Activated CD8-positive, alpha-beta memory T cell treated with anti-CD3 and anti-CD28 coated beads for 36 hours (primary cell): ENCODE results near the gene C16orf95. TPM values are rescaled to one million over a fixed set of nuclear protein-coding genes. Genes with fewer than 3 reads are reported as not detected.

Experiments used
- CTCF ChIA-PET: fragments of 350-600 bp; sonication (Branson Sonifier 250); formaldehyde crosslinking; loops from one replicate; lab custom pipeline; 2021; ENCODE audit warnings: antibody characterized with exemption; lab: Charles Lee
- POLR2A ChIA-PET: fragments of 350-600 bp; sonication (Branson Sonifier 250); formaldehyde crosslinking; loops from one replicate; lab custom pipeline; 2021; ENCODE audit warnings: antibody characterized with exemption; lab: Charles Lee
- total RNA-seq, 2 experiments: library from RNA; stranded (reverse); gene quantifications; one replicate each; pipeline ENCODE4 v1.2.3, GENCODE V29; 2021

C16orf95 gene
- total RNA-seq, 2 experiments from 2014 or later, result 10.3 to 11.1 TPM

DNA sequence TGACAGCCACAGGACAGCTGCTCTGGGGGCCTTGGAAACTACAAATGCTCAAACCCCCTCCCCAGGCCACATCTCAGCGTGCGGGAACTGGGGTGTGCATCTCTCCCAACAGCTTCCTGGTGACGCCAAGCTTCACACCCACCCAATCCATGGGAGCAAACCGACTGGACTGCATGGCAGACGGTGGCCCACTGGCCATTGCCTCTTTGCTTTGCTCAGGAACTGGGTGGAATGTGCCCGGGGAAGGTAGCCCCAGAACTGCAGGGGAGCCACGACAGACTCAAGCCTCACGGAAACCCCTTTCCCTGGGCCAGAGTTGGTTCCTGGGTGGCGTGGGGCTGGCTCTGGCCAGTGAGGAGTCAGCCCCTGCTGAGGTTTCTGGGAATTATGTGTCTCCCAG lies 5.2 kb upstream of the C16orf95 start:
- ChIA-PET POLR2A (no interaction called here), CTCF (no interaction called here)

DNA sequence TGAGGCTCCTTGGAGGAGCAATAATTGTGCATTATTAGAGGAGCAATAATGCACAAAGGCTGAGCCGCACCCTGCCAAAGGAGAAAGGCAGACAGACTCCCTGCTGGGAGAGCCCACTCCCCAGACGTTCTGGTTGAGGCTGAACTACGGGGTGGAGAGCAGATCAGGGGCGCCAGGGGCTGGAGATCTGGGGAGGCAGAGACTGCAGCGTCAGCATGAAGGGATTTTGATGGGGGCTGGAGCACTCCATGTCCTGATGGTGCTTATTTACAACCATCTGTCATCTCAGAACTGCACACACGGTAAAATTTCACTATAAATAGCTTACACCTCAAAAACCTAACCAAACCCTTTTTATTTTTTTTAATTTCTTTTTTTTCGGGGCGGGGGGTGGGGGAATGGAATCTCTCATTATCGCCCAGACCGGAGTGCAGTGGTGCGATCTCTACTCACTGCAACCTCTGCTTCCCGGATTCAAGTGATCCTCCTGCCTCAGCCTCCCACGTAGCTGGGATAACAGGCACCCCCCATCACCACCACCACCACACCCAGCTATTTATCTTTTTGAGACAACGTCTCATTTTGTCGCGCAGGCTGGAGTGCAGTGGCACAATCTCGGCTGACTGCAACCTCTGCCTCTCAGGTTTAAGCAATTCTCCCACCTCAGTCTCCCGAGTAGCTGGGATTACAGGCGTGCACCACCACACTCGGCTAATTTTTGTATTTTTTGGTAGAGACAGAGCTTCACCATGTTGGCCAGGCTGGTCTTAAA lies 4.3 kb upstream of the C16orf95 start:
- CTCF ChIA-PET, result no interaction called here
- POLR2A ChIA-PET, result no interaction called here

DNA sequence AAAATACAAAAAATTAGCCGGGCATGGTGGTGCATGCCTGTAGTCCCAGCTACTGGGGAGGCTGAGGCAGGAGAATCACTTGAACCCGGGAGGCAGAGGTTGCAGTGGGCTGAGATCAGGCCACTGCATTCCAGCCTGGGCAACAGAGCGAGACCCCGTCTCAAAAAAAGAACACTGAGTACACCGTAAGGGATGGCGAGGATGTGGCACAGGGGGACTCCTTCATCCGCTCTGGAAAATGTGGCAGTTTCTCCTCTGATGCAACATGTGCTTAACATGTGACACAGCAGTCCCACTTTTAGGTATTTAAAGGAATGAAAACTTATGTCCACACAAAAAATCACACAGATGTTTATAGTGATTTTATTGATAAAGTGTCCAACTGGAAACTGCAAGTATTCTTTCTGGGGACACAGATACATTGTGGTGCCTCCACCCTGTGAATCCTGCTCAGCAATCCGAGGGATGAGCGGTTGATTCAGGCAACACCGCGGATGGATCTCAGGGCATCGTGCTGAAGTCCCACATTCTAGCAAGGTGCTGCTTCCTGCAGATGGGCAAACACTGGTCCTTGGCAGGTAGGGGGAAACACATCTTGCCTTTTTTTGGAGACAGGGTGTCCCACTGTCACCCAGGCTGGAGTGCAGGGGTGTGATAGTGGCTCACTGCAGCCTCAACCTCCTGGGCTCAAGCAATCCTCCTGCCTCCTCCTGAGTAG lies 3.5 kb upstream of the C16orf95 start:
- ChIA-PET CTCF (no interaction called here), POLR2A (no interaction called here)

DNA sequence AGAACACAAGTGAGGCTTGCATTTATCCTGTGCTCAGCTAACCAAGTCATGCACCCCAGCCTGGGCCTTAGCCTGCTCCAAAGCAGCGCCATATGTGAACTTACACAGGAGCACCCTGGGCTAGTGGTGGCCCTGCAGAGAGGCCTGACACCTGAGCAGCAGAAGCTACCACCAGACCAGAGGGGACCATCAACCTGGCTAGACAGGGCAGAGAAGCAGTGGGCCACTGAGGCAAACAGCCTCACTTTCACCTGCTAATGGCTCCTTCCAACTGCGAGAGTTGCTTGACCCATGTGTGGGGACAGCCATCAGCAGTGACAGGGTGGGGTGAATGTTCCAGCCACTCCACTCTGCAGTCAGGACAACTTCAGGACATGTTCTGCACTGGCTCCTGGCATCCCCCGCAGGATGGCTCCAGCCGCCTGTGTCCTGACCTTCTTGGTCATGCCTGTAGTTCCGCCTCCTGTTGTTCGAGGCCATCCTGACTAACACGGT lies 2.9 kb upstream of the C16orf95 start:
- ChIA-PET CTCF (no interaction called here), POLR2A (no interaction called here)

DNA sequence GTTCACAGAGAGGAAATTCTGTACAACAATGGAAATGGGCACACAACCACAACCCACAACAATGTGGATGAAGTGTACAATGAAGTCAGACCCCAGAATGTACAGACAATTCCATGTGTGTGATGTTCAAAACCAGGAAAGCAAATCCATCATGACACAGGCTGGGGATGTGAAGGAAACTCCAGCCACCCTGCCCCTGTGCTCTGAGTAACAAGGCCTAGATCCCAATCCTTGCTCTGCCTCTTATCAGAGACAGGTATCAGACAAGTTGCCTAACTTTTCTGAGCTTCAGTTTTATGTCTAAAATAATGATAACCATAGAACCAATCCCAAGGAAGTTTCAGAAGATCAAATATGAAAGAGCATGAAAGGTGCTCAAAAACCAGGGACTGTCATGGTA lies 1.8 kb upstream of the C16orf95 start:
- ChIA-PET POLR2A (interaction anchor here (1.1 kb wide), 1 partner anchor 75 kb away, joined by 3 read pairs; no protein-coding TSS in a partner anchor), CTCF (no interaction called here)

DNA sequence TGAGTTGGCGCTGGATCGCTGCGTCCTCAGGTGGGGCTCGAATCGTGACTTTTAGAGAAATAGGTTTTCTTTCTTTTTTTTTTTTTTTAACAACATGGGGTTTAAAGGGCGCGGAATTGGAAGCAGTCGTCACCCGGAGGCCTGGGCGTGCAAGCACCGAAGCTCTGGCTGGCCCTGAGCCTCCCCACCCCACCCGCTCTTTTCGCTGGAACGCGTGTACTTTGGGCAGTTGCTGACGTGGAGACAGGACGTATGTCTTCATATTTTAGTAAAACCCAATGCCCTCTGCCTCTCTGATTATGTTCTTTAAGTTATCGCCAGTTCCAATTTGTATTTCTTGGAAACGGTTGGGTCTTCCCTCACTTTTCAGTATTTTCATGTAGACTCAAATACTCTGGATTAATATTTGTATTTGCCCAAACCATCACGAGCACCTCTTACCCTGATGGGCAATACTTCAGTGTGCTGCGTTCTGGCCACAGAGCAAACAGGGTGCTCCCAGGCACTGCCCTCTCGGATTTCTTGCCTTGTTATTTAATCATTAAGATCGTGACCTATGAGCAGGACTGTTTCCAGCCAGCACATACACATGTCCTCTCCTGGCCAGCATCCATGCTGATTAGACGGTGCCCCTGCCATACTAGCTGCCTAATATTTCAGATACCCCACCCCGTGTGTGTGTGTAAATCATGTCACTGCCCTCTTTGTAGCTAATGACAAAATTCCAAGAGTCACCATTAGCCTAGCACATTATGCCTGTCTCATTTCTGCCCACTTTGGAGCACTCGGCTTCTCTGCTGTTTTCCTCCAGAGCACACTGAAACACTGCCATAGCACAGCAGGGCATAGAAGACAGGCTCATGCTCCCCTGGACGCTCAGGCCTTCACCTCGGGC lies 805 bp upstream of the C16orf95 start:
- ChIA-PET POLR2A (interaction anchor here (0.5 to 2.1 kb wide), 4 partner anchors 62 to 314 kb away, joined by 3 to 17 read pairs (median 4); partner anchors contain the start of gene FBXO31), CTCF (interaction anchor here (1.4 to 2.0 kb wide), 3 partner anchors 10 to 66 kb away, joined by 3 to 11 read pairs (median 3); partner anchors contain the start of gene FBXO31)

DNA sequence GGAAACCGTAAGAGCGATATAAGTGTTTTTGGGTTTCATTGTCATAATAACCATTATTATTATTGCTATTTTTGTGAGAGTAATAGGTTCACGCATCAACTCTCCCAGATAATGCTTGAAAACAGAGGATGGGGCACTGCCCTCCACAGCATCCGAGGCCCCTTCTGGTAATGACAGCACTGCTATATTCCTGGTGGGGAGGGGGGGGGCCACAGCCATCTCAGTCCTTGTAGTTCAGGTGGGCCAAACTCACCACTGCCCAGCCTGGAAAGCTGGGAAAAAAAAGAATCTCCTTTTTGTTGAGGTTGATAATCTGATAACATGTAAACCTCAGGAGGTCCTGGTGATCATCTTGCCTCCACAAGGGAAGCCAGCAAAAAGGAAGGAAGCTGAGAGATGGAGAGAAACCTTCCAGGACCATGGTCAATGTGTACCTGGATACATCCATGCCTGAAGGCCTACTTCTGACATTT lies 706 bp downstream of the C16orf95 start:
- CTCF ChIA-PET, result interaction anchor here (1.2 to 2.0 kb wide), 3 partner anchors 9 to 320 kb away, joined by 4 to 11 read pairs (median 4); partner anchors contain the start of gene FBXO31
- POLR2A ChIA-PET, result interaction anchor here (0.6 to 2.1 kb wide), 2 partner anchors 16 to 67 kb away, joined by 3 to 17 read pairs; partner anchors contain the start of gene FBXO31

DNA sequence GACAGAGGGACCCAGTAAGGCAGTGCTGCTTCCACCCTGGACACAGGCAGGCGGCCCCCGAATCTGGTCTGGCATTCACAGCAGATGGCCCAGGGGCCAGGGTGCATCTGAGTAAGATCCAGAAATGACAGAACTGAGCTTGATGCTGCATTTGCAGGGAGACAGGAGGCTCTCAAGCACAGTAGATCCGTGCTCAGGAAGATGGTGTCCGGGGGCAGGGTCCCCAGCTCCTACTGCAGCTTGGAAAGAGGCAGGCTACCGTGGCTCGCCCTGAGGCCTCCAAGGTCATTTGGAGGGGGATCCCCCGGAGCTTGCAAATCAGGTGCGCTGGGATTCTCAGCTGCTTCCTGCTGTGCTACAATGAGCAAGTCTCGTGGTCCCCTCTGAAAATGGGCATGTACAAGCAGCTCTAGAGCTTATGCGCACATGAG lies 2.2 kb downstream of the C16orf95 start:
- CTCF ChIA-PET, result interaction anchor here (0.7 kb wide), 1 partner anchor 9 kb away, joined by 3 read pairs; no protein-coding TSS in a partner anchor
- POLR2A ChIA-PET, result no interaction called here

DNA sequence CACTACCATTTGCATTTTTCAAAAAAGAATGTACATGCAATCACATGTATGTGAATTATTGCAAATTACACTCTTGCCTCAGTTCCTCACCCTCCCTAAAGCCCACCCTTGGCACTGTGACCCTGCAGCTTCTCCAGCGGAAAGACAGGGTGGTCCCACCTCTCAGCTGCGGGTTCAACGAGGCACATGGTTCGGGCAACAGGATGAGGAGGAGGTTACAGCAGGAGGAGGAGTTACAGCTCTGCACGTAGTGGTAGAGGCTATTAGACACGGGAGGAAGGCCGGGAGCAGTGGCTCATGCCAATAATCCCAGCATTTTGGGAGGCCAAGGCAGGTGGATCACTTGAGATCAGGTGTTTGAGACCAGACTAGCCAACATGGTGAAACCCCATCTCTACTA lies 5.2 kb downstream of the C16orf95 start:
- ChIA-PET POLR2A (no interaction called here), CTCF (no interaction called here)

DNA sequence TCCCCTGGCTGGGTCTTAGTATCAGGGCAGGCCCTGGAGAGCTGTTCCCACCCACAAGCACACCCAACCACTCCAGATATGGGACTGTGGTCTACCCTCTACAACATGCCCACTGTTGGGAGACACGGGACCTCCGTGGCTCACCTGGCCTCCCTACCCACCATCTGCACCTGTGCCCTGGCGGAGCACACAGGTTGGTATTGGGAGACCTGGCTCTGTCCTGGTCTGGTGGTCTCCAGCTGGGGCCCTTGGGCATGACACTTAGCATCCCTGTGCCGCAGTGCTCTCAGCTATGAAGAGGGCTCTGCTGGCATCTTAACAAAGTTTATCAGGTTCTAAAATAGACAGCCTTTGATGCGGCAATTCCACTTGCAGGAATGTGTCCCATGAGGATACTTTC lies 5.8 kb downstream of the C16orf95 start:
- ChIA-PET CTCF (no interaction called here), POLR2A (no interaction called here)

DNA sequence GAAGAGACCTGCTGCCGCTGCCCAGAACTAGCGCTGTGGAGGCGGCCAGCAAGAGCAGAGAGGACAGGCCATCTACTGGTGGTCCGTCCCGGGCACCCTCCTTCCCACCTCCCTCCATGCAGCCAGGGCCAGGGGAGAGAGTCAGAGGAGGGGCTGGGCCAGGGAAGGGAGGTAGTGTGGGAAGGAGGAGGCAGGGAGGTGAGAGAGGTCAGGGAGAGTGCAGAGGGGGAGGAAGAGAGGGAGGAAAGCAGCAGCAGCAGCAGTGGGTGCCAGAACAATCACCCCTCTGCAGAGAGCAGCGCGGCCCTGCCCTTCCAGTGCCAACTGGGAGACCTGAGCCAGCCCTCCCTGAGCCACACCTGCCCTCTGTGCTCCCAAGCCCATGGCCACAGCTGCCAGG lies 6.6 kb downstream of the C16orf95 start:
- POLR2A ChIA-PET, result no interaction called here
- CTCF ChIA-PET, result no interaction called here

DNA sequence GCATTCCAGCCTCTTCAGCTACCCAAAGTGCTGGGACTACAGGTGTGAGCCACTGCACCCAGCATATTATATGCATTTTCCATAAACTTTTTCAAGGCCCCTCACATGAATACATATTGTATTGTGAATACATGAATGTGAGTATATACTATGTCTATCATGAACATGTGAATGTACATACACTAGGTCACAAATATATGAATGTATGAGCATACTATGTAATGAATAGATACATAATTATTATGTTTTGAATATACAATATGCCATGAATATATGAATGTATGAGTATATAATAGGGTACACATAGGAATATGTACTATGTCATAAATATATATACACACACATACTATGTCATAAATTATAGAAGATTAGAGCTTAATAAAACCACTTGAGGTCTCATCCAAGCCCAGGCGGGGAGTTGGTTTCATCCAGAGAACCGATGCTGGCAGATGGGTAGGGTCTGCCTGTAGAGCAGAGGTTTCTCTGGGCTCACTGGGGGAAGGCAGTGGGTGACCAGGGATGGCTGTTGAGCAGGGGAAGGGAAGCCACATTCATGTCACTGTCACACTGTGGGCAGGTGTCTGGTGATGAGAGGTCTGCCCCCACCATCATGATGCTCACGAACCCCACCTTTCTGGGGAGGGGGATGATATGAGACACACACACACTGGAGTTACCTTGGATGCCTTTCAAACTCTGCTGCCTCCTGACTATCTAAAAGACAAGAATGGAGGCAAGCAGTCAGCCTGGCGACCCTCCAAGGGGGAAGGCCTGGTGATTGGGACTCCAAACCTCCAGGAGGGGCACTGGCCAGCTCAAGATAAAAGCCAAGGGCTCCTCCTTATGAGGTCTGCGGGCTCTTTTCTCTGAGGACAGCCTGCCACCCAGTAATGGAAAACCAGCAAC lies 7.3 kb downstream of the C16orf95 start:
- CTCF ChIA-PET, result no interaction called here
- POLR2A ChIA-PET, result no interaction called here

DNA sequence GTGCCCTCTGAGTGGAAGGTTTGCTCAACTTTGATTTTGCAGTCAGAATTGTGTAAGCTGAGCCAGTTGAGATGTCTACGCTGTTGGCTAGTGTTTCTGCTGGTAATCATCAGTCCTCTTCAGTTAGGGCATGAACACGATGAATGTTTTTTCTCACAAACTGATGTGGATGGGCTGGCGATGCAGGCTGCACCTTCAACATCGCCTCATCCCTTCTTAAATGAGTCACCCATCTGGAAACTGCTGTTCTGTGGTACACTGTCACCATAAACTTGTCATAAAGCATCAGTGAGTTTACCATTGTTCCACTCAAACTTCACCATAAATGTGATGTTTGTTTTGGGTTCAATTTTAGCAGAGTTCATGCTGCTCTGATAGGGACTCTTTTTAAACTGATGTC lies 8.4 kb downstream of the C16orf95 start:
- ChIA-PET CTCF (no interaction called here), POLR2A (no interaction called here)

DNA sequence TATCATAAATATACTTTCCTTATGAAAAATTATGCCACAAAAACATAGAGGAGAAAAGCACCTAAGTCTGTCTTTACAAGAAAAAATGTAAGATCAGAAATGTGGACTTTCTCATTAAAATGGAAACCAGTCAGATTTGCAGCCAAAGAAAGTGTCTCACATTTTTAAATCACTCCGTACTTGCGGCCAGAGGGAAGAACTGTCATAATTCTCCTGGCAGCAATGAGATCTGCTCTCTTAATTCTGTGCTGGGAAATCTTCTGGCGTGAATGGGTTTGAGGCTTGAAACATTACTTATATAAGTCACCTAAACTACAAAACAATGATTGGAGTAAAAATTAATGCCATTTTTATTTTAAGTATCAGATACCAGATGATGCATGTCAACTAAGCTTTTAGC lies 10.7 kb downstream of the C16orf95 start:
- ChIA-PET CTCF (no interaction called here), POLR2A (no interaction called here)

DNA sequence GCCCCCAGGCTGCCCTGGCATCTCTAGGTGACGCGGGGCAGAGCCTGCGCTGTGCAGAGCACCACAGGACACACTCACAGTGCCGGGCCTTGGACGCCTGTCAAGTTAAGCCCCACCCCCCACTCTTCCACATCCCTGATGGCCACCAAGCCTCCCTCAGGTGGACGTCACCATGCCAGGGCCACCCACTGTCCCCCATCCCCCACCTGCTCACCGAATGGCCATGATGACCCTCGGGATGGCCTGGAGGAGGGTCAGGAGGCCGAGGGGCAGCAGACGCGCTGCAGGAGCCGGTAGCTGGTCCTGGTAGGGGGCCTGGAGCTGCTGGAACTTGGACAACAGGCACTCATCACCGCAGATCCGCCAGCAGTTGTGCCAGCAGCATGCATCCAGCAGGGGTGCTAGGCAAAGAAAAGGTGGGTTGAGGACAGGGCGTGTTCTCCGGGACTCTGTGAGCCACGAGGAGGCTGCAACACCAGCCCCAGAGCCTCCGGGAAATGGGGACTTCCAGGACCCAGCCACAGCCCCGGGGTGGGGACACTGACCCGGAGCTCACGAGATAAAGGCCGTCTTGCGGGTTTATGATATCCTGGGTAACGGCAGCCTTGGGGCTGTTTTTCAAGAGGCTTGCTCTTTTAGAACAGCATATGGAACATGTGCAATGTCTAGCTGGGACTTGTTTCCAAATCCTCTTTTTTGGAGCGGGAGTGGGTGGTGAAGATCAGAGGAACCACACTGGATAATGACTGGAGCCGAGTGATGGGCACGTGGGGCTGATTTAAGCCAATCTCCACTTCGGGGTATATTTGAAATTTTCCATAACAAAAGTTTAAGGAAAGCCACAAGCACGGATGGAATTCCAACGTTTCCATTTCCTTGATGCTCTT lies 11.4 kb downstream of the C16orf95 start:
- ChIA-PET POLR2A (no interaction called here), CTCF (no interaction called here)

DNA sequence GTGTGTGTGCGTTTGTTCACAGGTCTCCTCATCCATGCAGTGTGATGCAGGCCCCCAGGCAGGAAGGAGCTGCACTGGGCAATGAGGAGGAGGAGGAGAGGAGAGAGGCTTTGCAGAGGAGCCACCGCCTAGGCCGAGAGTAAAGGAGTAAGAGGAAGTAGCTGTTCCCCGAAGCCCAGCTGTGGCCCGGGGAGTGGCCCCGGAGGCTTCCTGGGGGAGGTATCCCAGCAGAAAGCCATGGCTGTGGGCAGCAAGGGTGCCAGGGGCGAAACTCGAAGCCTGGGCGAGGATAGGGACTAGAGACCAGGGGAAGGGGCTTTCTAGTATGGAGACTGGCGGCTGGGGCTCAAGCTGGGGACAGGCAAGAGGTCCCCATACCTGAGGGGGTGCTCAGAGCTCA lies 12.2 kb downstream of the C16orf95 start:
- CTCF ChIA-PET, result no interaction called here
- POLR2A ChIA-PET, result no interaction called here

DNA sequence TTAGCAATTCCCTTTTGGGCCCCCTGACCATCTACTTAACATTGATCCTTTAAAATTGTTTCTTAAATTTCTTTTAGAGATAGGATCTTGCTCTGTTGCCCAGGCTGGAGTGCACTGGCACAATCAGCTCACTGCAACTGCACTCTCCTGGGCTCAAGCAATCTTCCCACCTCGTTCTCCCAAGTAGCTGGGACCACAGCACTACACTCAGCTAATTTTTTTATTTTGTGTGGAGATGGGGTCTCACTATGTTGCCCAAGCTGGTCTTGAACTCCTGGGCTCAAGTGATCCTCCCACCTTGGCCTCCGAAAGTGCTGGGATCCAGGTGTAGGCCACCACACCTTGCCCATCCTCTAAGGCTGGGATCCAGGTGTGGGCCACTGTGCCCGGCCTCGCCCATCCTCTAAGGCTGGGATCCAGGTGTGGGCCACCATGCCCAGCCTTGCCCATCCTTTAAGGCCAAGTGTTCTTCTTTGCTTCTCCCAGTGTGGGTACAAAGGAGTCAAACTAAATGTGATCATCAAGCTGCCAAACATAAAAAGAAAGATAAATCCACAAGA lies 13.2 kb downstream of the C16orf95 start:
- ChIA-PET POLR2A (no interaction called here), CTCF (interaction anchor here (0.8 kb wide), 1 partner anchor 12 kb away, joined by 3 read pairs; no protein-coding TSS in a partner anchor)
